ENCODE results near the gene GRK4.
"Not testable (repeated sequence)": the region's sequence is repeated elsewhere in the genome, so short reads cannot be mapped to it uniquely, and the experiment has no call there.

GRK4 gene

DNA sequence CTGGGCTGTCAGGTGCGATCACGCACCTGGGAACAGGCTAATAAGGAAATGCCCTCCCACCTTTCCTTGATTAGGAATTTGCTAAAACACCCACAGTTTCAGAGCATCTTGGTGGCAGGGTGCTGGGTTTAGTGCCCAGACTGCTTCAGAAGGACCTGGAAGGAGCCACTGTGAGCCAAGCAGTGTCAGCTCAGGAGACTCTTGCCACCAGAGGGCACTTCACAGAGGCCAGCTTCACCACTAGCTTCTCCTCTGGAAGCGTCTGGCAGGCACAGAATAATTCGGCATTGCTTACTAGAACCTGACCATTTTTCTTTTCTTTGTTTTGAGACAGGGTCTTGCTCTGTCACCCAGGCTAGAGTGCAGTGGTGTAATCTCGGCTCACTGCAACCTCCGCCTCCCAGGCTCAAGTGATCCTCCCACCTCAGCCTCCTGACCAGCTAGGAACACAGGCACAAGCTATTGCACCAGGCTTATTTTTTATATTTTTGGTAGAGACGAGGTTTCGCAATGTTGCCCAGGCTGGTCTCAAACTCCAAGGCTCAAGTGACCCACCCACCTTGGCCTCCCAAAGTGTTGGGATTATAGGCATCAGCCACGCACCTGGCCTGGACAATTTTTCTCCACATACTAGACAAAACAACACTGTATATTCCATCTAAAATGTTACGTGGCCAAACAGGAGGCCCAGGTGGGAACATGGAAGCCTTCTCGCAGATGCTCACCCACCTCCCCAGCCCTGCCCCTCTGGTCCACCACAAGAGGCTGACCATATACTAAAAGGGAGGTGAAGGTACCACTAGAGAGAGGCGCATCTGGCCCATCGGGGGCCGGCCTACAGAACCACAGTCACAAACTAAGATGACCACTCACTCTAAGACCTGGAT lies 14.2 kb upstream of the GRK4 start:
- no peaks in the 10 kb centered on the region for H3K27me3 Mint-ChIP-seq (ENCODE audit: low read depth)
- H3K4me1 Mint-ChIP-seq, result no peaks in the 10 kb centered on the region
- TF ChIP-seq, protein P1, sequence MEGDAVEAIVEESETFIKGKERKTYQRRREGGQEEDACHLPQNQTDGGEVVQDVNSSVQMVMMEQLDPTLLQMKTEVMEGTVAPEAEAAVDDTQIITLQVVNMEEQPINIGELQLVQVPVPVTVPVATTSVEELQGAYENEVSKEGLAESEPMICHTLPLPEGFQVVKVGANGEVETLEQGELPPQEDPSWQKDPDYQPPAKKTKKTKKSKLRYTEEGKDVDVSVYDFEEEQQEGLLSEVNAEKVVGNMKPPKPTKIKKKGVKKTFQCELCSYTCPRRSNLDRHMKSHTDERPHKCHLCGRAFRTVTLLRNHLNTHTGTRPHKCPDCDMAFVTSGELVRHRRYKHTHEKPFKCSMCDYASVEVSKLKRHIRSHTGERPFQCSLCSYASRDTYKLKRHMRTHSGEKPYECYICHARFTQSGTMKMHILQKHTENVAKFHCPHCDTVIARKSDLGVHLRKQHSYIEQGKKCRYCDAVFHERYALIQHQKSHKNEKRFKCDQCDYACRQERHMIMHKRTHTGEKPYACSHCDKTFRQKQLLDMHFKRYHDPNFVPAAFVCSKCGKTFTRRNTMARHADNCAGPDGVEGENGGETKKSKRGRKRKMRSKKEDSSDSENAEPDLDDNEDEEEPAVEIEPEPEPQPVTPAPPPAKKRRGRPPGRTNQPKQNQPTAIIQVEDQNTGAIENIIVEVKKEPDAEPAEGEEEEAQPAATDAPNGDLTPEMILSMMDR (IDR thresholded peaks at IDR 0.05; ENCODE audit: unreplicated experiment in 3 of 3), result peak in 2 of 3 experiments; percentile 20 to 22
- H3K4me3 Mint-ChIP-seq, result no peak overlapping the region
- no peak overlapping the region for H3K27ac Mint-ChIP-seq
- no peaks in the 10 kb centered on the region for H3K9me3 Mint-ChIP-seq
- H3K36me3 Mint-ChIP-seq (ENCODE audit: low read depth), result peaks cover 82% of the 10 kb centered on the region

DNA sequence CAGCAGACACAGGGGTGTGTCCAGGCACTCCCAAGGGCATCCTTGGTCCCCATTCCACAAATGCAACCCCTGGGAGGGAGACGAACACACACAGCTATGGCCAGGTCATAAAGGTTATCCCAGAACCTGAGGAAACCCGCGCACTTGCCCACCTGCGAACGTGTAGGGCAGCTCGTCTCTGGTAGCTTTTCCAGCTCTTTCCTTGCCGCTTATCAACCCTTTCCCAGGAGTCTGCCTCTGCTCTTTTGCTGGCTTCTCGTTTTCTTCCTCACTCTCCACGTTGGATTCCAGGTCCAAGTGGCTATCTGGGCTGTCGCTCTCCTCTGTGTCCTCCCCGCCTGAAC lies 13.6 kb upstream of the GRK4 start:
- H3K9me3 Mint-ChIP-seq, result no peaks in the 10 kb centered on the region
- H3K4me1 Mint-ChIP-seq, result no peaks in the 10 kb centered on the region
- no peak overlapping the region for H3K27ac Mint-ChIP-seq
- TF ChIP-seq, protein P1 (IDR thresholded peaks at IDR 0.05; ENCODE audit: unreplicated experiment in 3 of 3), result no peak
- no peak overlapping the region for H3K4me3 Mint-ChIP-seq
- no peaks in the 10 kb centered on the region for H3K27me3 Mint-ChIP-seq (ENCODE audit: low read depth)
- H3K36me3 Mint-ChIP-seq (ENCODE audit: low read depth), result peaks cover 84% of the 10 kb centered on the region

DNA sequence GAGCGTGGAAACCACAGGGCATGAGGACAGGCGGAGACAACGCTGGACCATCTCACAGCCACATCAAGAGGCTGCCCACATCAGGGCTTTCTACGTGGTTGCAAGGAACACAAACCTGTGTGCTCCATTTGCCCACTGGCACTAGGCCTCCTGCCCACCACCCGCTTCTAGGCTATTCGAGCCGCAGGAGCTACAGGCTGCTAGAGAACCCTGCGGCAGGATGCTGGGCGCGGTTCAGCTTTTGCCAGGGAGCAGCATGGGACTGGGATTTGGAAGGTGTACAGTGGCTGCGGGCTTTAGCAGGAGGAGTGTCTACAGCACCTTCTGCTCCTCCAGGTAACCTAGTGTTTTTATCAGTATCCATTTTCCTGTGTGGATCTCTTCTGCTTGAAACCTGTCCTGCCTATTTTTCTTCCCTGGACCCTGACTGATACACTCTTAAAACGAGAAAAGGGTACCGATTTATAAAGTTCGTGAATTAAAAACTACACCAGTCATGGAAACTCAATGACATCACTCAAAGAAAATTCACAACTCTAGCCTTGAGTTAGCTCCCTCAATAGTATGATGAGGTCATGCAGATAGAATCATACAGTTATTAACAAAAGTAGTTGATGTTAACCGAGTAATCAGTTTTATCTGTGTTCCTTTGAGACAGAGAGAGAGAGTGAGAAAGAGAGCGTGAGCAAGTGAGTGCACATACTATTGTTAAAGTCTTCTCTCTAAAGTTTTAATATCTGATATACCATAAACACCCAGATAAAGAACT lies 13.0 kb upstream of the GRK4 start:
- Mint-ChIP-seq H3K36me3 (ENCODE audit: low read depth) (peaks cover 79% of the 10 kb centered on the region), H3K27me3 (ENCODE audit: low read depth) (no peaks in the 10 kb centered on the region), H3K9me3 (no peaks in the 10 kb centered on the region), H3K4me3 (no peak overlapping the region), H3K27ac (no peak overlapping the region), H3K4me1 (no peaks in the 10 kb centered on the region)
- TF ChIP-seq, protein P1 (IDR thresholded peaks at IDR 0.05; ENCODE audit: unreplicated experiment in 3 of 3), result no peak

DNA sequence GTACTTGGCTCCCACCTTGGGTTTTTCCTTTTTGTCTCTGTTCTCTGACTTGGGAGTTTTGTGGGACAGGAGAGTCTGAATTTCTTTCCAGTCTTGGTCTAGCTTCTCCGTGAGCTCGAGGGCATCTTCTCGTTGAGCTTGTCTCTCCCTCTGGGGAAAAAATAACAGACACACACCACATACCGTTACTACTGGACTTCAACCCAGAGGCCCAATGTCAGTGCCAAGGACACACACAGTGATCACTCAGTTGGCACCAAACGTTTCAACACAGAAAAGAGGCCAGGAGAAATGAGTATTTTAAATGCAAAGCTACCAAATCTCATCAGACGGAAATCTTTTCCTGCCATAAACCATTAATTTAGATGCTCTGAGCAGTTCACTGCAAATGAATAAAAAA lies 9.9 kb upstream of the GRK4 start:
- no peak overlapping the region for H3K4me3 Mint-ChIP-seq
- peaks cover 11% of the 10 kb centered on the region for H3K4me1 Mint-ChIP-seq
- H3K27me3 Mint-ChIP-seq (ENCODE audit: low read depth), result no peaks in the 10 kb centered on the region
- no peak overlapping the region for H3K27ac Mint-ChIP-seq
- peaks cover 78% of the 10 kb centered on the region for H3K36me3 Mint-ChIP-seq (ENCODE audit: low read depth)
- H3K9me3 Mint-ChIP-seq, result no peaks in the 10 kb centered on the region
- TF ChIP-seq, protein P1 (IDR thresholded peaks at IDR 0.05; ENCODE audit: unreplicated experiment in 3 of 3), result no peak

DNA sequence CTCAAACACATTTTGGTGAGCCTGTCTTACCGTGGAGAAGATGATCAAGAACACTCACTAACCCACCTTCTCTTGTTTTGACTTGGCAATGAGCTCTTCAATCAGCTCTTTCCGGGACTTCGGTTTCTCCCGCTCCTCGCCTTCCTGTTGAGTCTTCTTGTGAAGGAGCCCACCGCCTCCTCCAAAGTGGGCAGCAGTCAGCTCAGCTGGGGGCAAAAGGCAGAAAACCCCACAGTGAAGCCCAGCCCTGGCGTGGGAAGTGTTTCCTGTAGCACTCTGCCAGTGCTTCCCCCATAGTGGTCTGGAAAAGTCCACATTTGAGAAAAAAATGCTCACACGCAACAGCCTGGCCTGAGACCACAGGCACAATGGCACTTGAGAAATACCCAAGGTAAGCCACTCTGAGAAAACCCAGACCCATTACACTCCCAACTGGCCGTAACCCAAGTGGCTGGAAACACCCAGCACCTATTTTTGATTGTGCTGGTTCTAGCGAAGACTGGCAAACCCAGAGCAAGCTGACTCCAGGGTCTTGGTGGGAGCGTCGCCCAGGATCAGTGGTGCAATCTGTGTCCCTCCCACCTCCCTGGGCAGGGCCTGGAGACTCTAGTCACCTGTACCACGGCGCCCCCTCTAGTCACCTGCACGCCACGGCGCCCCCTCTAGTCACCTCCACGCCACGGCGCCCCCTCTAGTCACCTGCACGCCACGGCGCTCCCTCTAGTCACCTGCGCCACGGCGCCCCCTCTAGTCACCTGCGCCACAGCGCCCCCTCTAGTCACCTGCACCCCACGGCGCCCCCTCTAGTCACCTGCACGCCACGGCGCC lies 8.8 kb upstream of the GRK4 start:
- H3K36me3 Mint-ChIP-seq (ENCODE audit: low read depth), result peaks cover 74% of the 10 kb centered on the region
- TF ChIP-seq, protein P1 (IDR thresholded peaks at IDR 0.05; ENCODE audit: unreplicated experiment in 3 of 3), result no peak

DNA sequence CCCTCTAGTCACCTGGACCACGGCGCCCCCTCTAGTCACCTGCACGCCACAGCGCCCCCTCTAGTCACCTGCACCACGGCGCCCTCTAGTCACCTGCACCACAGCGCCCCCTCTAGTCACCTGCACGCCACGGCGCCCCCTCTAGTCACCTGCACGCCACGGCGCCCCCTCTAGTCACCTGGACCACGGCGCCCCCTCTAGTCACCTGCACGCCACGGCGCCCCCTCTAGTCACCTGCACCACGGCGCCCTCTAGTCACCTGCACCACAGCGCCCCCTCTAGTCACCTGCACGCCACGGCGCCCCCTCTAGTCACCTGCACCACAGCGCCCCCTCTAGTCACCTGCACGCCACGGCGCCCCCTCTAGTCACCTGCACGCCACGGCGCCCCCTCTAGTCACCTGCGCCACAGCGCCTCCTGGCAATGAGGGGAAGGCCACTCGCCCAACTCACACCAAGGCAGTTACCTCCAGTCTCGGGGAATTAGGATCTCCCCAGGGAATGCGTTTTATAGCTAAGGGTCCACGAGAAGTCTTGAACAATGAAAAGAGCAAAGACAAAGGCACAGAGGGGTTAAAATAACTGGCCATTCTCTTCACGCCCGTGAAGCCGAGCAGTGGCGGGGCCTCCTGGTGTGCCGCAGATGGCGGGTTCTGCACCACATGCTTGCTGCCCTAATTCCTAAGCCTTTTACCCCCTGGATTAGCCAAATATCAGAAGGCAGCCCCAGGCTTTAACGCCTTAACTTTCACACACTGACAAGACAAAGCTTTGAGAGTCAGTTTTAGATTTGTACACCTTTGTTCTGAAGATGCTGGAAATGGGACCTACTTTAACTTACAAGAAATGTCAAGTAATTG lies 8.0 kb upstream of the GRK4 start:
- Mint-ChIP-seq H3K4me1 (peaks cover 22% of the 10 kb centered on the region), H3K36me3 (ENCODE audit: low read depth) (peaks cover 66% of the 10 kb centered on the region)
- not testable (repeated sequence) for H3K9me3 Mint-ChIP-seq; H3K27ac Mint-ChIP-seq; H3K4me3 Mint-ChIP-seq; H3K27me3 Mint-ChIP-seq (ENCODE audit: low read depth)

More for the DNA sequence above, 8.8 kb upstream of the GRK4 start:
- no peak overlapping the region for H3K4me3 Mint-ChIP-seq
- H3K4me1 Mint-ChIP-seq, result peaks cover 19% of the 10 kb centered on the region
- H3K9me3 Mint-ChIP-seq, result no peaks in the 10 kb centered on the region
- no peaks in the 10 kb centered on the region for H3K27me3 Mint-ChIP-seq (ENCODE audit: low read depth)
- H3K27ac Mint-ChIP-seq, result no peak overlapping the region
